NCI-H460 (cell line): ENCODE measurements around the gene URB2. TPM values are rescaled to one million over a fixed set of nuclear protein-coding genes. Genes with fewer than 3 reads are reported as not detected.
"Not testable (repeated sequence)": the region's sequence is repeated elsewhere in the genome, so short reads cannot be mapped to it uniquely, and the experiment has no call there.

Source experiments
- DNase-seq: peaks from one replicate; pipeline ENCODE4 v3.0.0-alpha.2; 2016; ENCODE audit warnings: low read depth; ENCODE audit errors: extremely low read depth
- total RNA-seq: library from RNA; depleted of rRNA; stranded (reverse); fragments of >200 nt; shearing (Covaris generic); gene quantifications from 2 replicates; pipeline ENCODE4 v1.2.3, GENCODE V29; 2014

The URB2 gene
- total RNA-seq, 1 experiment from 2014 or later = 23.8 TPM

- no peak for DNase-seq
Measured at GRCh38 chr1:229608590-229608989, 17.5 kb upstream of the URB2 start.

GRCh38 chr1:229613938-229614337, 12.1 kb upstream of the URB2 start:
- no peak for DNase-seq

- DNase-seq = no peak
Measured at GRCh38 chr1:229614701-229615100, 11.3 kb upstream of the URB2 start.

- no peak for DNase-seq
Measured at GRCh38 chr1:229617351-229618100, 8.5 kb upstream of the URB2 start.

- no peak for DNase-seq
Measured at GRCh38 chr1:229619002-229619401, 7.0 kb upstream of the URB2 start.

- no peak for DNase-seq
Measured at GRCh38 chr1:229619614-229620013, 6.4 kb upstream of the URB2 start.

GRCh38 chr1:229620876-229621275, 5.2 kb upstream of the URB2 start:
- no peak for DNase-seq

- DNase-seq = no peak
Measured at GRCh38 chr1:229621663-229622062, 4.4 kb upstream of the URB2 start.

- not testable (repeated sequence) for DNase-seq
Measured at GRCh38 chr1:229622641-229623120, 3.4 kb upstream of the URB2 start.

GRCh38 chr1:229623225-229623624, 2.8 kb upstream of the URB2 start:
- DNase-seq = no peak

- DNase-seq = no peak
Measured at GRCh38 chr1:229623838-229624237, 2.2 kb upstream of the URB2 start.

GRCh38 chr1:229624521-229625070, 1.5 kb upstream of the URB2 start:
- no peak for DNase-seq

GRCh38 chr1:229625071-229625914, 754 bp upstream of the URB2 start:
- peak; percentile 27 for DNase-seq

GRCh38 chr1:229627003-229627402, 956 bp downstream of the URB2 start:
- DNase-seq = no peak

- DNase-seq = no peak
Measured at GRCh38 chr1:229629261-229629660, 3.2 kb downstream of the URB2 start.

GRCh38 chr1:229631148-229631547, 5.1 kb downstream of the URB2 start:
- no peak for DNase-seq

- DNase-seq = no peak
Measured at GRCh38 chr1:229631966-229632365, 5.9 kb downstream of the URB2 start.

GRCh38 chr1:229636042-229636441, 10.0 kb downstream of the URB2 start:
- DNase-seq = no peak

GRCh38 chr1:229637746-229638145, 11.7 kb downstream of the URB2 start:
- DNase-seq = no peak

GRCh38 chr1:229640455-229640854, 14.4 kb downstream of the URB2 start:
- DNase-seq = no peak

GRCh38 chr1:229641306-229641705, 15.3 kb downstream of the URB2 start:
- DNase-seq = no peak

GRCh38 chr1:229642376-229642775, 16.3 kb downstream of the URB2 start:
- DNase-seq = no peak
